ENCODE measurements around the gene FAM107B.

FAM107B gene

DNA sequence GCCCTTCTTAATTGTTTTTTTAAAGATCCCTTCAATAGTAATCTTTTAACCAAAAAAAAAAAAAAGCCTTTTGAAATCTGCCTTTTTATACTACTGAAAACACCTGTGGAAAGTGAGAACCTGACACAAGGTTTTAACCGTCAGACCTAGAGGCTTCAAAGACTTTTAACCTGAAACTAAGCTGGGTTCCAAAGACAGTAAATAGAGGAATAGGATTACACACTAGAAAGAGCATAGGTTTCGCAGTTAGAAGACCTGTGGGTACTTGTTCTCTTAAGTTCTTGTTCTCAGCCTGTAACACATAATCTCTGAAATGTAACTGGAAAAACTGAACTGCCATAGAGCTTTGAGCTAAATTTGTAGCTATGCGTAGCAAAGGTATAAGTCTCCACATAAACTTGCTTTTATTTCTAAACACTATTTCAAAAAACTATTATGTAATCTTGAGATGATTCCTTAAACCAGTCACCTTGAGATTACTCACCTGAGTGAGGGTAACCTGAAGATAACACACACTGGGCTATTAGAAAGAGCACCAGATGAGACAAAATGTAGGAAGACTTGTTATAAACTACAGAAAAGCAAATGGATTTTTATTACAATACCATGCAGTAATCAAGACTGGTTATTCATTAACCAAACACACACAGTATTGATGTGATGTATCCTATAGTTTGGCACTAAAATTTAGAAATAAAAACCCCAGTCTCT is 247.4 kb downstream of the FAM107B start:
- DNase-seq (ENCODE audit: low read depth): no peak
- no peak overlapping the region for H3K4me3 ChIP-seq (replicated peaks; ENCODE audit: low read depth, low read length)
- TF ChIP-seq, protein P1, sequence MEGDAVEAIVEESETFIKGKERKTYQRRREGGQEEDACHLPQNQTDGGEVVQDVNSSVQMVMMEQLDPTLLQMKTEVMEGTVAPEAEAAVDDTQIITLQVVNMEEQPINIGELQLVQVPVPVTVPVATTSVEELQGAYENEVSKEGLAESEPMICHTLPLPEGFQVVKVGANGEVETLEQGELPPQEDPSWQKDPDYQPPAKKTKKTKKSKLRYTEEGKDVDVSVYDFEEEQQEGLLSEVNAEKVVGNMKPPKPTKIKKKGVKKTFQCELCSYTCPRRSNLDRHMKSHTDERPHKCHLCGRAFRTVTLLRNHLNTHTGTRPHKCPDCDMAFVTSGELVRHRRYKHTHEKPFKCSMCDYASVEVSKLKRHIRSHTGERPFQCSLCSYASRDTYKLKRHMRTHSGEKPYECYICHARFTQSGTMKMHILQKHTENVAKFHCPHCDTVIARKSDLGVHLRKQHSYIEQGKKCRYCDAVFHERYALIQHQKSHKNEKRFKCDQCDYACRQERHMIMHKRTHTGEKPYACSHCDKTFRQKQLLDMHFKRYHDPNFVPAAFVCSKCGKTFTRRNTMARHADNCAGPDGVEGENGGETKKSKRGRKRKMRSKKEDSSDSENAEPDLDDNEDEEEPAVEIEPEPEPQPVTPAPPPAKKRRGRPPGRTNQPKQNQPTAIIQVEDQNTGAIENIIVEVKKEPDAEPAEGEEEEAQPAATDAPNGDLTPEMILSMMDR (IDR thresholded peaks at IDR 0.05; ENCODE audit: low read length, missing control alignments): no peak

DNA sequence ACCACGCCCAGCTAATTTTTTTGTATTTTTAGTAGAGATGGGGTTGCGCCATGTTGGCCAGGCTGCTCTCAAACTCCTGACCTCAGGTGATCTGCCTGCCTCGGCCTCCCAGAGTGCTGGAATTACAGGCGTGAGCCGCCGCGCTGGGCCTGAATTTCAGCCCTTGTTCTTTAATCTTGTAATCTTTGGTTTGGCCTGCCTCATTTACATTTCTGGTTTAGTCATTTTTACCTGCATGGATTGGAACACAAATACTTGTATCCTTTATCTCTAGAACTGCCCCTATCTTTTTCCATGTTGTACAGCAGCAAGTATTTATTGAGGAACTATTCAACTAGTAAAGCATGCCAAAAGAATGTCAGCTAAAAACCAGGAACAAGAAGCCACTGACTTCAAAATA is 248.4 kb downstream of the FAM107B start:
- TF ChIP-seq, protein P1 (IDR thresholded peaks at IDR 0.05; ENCODE audit: low read length, missing control alignments): no peak
- H3K4me3 ChIP-seq (replicated peaks; ENCODE audit: low read depth, low read length): no peak overlapping the region
- DNase-seq (ENCODE audit: low read depth): no peak

DNA sequence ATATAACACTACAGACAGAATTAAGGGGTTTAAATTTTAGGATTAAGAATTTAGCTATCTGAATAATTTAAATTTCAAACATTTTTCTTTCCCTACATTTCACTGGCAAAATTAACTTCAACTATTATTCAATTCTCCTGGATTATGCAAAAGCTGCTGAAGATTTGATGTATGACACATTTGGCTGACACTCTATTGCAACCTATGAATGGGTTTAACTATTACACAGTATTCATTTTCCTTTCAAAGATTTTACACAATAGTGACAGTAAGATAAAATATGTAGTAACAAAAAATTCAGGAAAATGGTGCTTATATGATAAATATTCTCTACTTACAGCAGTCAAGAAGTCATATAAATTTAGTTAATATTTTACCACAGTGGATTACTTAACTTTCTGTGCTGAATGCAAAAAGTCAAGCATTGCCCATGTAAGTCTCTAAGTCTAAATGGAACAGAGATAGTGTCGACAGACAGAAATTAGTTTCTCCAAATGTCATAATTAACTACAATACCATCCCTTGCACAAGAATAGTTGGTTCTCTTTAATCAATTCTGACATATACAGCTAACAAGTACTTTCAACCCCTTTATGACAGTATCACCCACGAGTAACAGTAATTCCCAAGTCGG is 249.9 kb downstream of the FAM107B start:
- DNase-seq (ENCODE audit: low read depth): peak; percentile 11
- TF ChIP-seq, protein P1 (IDR thresholded peaks at IDR 0.05; ENCODE audit: low read length, missing control alignments): no peak
- H3K4me3 ChIP-seq (replicated peaks; ENCODE audit: low read depth, low read length): no peak overlapping the region

DNA sequence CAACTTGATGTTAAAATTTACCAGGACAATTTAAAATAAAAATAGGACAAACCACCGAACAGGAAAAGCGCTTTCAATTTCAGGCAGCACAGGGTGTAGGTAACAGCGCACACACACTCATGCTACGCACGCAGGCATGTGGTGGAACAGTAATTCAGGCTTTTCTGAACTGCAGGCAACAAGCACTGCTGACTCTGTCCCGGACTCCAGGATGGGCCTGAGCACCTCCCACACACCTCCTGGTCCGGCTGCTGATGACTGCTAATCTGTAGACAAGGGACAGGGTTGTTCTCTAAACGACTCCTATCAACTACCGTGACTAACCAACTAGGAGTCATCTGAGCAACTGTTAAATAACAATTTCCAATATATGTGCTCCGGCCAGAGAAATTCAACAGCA is 251.4 kb downstream of the FAM107B start:
- H3K4me3 ChIP-seq (replicated peaks; ENCODE audit: low read depth, low read length): no peak overlapping the region
- no peak for DNase-seq (ENCODE audit: low read depth)
- TF ChIP-seq, protein P1 (IDR thresholded peaks at IDR 0.05; ENCODE audit: low read length, missing control alignments): no peak

DNA sequence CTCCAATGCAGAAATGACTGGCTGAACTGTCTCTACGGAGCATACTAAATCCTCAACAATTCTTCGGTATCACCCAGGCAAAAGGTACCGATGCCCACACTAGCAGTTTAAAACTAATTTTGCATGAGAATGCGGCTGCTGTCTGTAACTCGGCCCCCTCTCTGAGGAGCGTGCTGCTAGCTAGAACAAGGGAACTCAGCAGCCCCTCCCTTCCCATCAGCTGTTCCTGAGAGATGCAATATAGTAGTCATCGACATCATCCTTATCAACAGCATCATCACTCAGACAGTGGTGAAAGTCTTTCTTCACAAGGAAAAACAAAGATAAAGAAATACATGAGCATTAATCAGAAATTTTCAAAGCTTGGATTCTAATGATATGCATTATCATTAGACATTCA is 254.9 kb downstream of the FAM107B start:
- TF ChIP-seq, protein P1 (IDR thresholded peaks at IDR 0.05; ENCODE audit: low read length, missing control alignments): no peak
- no peak overlapping the region for H3K4me3 ChIP-seq (replicated peaks; ENCODE audit: low read depth, low read length)
- no peak for DNase-seq (ENCODE audit: low read depth)

DNA sequence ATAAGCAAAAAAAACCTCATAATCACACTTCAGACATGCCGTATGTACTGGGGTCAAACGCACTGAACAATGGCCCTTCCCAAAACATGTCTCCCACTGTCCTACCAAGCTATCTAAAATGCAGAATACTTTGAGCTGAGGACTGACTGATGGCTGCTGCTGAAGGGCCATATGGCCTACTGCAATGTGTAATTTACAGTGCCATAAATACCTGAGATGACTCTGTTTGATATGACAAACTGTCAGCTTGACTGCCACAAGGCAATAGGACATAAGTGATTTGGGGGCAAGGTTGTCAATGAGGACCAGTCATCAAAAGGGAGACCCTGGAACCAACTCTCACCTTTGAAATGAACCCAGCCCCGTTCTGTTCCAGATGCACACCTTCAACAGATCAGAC is 256.5 kb downstream of the FAM107B start:
- TF ChIP-seq, protein P1 (IDR thresholded peaks at IDR 0.05; ENCODE audit: low read length, missing control alignments): no peak
- H3K4me3 ChIP-seq (replicated peaks; ENCODE audit: low read depth, low read length): no peak overlapping the region
- no peak for DNase-seq (ENCODE audit: low read depth)

DNA sequence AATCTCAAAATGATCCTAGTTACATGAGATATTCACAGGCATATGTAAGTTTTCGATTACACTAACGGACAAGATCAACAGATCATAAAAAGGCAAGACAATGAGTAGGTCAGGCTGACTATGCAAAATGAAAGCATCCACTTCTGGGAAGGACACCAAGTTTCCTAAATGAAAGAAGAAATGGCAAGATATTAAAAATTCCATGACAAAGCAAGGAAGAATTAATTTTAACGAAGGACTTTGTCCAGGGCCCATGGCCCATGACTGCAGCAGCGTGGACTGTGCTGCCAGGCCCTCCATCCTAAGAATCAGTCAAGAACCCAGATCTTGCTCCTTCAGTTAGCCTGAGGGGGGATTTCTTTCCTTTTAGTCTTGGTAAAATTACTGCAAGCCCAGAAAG is 261.6 kb downstream of the FAM107B start:
- no peak for DNase-seq (ENCODE audit: low read depth)
- TF ChIP-seq, protein P1 (IDR thresholded peaks at IDR 0.05; ENCODE audit: low read length, missing control alignments): no peak
- no peak overlapping the region for H3K4me3 ChIP-seq (replicated peaks; ENCODE audit: low read depth, low read length)

Measured in fibroblast of pulmonary artery (primary cell).